ENCODE data around the gene PAWR. TPM values are rescaled to one million over a fixed set of nuclear protein-coding genes. Genes with fewer than 3 reads are reported as not detected.
"Not testable (repeated sequence)": the region's sequence is repeated elsewhere in the genome, so short reads cannot be mapped to it uniquely, and the experiment has no call there.

The PAWR gene
- total RNA-seq, 1 donor from 2014 or later = 27.7 TPM

DNA sequence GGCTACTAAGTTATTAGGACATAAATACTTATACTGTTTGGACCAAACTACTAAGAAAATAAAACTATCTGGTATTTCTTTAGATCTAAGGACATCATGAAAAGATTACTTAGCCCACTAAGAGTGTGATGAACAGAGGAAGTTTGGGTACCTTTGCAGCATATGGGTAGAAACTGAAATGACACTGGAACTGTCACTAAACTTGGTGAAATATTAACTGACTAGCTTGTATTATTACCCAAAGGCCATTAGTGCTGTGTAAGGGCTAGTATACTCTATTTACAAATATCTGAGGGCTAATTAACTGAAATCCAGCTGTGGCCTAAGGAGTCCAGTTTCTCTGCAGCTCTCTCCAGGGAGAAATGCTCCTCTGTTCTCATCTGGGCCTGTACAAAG is 45.5 kb downstream of the PAWR start:
- no peak for DNase-seq

DNA sequence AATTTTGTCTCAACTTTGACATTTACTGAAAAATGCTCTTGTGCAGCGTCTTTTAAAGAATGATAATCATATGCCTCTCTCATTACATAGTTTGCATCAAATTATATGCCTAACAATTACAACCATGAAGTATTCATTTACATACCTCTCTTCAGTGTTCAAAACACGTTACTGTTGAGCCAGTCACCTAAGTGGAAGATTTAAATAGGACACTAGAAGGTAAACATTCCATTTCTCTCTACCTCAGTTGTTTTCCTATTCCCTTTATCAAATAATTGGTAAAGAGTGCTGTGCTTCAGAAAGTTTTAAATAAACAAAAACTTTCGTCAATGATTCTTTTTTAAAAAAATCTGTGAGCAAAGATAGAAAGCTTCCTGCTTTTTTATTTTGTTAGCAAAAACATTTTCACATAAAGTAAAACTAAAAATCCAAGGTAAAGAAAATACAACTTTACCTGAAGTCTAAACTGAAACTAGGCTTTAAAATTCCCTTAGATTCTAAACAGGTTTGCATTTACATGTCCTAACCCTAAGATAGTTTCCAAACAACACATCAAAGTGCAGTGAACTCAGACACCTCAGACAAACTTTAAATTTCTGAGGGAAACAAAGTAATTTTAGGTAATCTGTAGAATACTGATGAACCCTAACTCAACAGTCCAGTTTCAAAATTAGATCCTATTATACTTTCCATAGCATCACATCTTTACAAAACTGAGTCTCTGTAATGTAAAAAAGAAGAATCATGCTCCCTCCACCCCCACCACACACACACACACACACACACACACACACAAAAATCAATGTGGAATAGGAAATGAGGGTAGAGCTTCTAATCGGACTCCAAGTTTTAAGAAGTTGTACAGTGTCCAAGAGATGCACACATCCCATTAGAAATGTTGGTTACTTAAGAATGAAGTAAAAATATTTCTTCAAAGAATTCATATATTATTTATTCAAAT is 46.2 kb downstream of the PAWR start:
- DNase-seq = no peak

DNA sequence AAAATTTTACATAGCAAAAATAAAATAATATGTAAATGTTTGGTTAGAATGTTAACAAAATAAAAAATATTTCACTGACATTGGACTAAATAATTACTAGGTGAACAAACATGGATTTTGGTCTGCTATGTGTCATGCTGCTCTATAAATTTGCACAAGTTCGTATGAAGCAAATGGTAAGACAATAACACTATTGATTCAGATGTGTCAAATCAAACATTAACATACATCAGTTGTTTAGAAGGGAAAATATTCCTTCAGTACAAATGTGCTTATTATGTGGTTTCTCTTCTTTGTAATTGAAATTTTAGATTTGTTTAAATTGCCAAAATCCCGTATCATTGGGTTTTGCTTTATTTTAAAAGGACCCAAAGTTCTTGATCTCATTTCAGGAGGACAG is 46.9 kb downstream of the PAWR start:
- DNase-seq = no peak

DNA sequence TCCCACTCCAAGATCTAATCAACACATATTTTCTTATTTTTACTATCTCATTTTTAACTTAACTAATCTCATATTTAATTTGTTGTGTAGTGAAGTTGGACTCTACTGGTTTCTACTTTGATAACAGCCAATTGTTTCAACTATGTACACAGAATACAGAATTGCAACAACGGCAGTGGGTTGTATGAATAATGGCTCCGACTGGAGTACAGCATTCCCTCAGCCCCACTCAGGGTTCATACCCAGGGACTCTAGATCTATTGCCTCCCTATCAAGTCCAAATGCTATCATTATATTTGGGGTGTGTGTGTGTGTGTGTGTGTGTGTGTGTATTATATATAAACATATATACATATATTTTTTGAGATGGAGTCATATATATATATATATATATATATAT is 52.3 kb downstream of the PAWR start:
- no peak for DNase-seq

DNA sequence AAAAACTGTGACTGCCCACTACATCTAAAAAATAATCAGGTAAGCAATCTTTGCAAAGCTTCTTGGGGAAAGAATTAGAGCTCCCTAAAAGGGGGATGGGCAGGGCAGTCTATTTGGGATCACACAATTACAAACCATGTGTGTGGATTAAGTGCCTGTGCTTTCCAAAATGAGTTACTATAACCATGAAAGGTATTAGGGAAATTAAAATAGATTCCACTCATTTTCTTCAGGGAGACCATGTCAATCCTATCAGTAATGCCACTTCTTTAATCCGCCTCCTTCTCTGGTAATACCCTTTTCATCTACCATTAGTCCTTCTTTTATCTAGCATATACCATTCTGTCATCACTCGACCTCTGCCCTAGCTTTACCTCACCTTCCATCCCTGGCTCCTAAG is 53.7 kb downstream of the PAWR start:
- DNase-seq = no peak

DNA sequence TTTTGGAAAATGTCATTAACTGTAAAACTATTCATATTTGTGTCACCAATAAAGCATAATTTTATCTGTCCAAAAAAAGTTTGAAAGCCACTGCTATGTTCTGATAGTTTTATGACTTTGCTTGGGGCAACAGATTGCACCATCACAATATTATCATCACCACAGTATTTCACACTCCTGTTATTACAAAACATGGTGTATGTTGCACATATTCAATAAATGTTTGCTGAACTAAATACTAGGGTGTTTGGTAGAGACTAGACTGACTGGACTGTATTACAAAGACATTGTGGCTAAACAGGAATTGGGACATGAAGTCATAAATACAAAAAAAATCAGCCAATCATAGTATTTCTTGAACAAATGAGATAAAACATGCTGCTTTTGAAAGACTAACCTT is 55.1 kb downstream of the PAWR start:
- no peak for DNase-seq

DNA sequence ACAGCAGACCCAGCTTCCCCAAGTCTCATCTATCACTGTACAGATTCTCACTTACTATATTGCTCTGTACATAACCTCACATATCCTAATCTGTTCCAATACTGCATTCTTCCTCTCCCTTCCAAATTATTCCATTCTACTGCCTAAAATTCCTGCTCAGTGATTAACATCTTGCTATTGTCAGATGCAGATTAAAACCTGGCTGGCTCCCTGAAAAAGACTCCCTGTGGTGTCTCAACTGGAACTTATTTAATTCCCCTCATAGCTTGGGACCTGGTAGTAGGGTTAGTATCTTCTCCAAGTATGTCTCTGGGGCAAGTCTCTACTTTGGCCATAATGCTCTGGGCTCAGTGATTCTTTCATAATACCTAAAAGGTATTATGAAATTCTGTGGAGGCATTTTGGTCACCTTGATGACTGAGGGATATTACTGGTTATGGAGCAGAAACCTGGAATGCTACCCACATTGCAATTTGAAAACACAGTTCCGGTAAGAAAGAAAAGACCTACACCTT is 55.8 kb downstream of the PAWR start:
- DNase-seq = no peak

DNA sequence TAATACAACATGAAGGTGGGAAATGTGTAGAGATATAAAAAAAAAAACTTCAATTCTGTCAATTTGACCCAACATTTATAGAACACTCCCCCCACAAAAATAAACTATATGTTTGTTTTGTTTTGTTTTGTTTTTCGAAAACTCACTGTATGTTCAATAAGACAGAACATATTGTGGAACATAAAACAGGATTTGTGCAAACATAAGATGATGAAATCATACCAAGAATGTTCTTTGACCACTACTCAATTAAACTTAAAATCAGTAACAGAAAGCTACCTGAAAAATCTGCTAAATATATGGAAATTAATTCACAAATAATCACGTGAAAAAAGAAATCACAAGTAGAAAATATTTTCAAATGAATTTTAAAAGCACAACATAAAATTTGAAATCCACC is 61.2 kb downstream of the PAWR start:
- no peak for DNase-seq

DNA sequence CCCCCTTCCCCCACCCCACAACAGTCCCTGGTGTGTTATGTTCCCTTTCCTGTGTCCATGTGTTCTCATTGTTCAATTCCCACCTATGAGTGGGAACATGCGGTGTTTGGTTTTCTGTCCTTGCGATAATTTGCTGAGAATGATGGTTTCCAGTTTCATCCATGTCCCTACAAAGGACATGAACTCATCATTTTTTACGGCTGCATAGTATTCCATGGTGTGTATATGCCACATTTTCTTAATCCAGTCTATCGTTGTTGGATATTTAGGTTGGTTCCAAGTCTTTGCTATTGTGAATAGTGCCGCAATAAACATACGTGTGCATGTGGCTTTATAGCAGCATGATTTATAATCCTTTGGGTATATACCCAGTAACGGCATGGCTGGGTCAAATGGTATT is 64.0 kb downstream of the PAWR start:
- not testable (repeated sequence) for DNase-seq

DNA sequence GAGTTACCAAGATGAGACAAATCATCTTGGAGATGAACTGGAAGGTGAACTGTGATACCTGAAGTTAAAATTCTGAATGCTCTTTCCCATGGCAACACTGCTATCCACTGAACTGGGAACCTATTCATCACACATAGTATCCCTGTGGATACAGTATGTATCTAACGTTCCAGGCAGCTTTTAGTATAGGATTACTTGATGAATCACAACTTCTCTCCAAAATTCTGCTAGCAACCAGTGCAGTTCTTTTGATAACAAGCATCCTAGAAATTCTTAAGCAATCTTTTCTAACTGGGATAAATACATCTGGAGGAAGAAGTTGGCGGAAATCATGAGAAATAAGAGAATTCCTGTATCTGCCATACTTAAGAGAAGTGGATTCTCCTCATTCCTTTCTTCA is 66.4 kb downstream of the PAWR start:
- no peak for DNase-seq

DNA sequence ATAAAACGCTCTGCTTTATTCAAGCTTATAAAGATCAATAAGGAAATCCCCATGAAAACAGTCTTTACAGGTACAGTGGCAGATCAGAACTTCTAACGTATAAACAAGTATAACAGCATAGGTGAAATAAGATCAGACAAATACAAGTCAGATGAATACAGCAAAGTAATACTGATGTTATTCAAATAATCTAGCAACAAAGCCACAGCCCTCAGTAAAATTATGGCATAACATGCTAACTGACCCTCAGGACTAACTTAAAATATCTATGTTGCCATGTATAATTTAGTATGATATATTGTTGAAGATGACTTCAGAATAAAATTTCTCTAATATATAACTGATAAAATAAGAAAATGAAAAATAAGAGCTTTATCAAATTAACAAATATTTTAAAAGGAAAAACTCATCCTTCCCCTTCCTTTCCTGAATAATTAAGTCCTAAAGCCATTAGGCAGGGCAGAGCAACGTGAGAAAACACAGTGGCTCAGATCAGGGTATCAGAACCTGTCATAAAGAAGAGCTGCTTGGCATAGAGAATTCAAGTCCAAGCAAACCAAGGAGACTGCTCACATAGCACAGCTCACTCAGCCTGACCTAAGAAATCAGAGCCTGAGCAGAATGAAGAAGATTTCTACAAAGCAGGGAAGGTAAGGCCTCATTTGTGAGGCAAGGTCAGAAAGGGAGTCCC is 70.7 kb downstream of the PAWR start:
- no peak for DNase-seq

DNA sequence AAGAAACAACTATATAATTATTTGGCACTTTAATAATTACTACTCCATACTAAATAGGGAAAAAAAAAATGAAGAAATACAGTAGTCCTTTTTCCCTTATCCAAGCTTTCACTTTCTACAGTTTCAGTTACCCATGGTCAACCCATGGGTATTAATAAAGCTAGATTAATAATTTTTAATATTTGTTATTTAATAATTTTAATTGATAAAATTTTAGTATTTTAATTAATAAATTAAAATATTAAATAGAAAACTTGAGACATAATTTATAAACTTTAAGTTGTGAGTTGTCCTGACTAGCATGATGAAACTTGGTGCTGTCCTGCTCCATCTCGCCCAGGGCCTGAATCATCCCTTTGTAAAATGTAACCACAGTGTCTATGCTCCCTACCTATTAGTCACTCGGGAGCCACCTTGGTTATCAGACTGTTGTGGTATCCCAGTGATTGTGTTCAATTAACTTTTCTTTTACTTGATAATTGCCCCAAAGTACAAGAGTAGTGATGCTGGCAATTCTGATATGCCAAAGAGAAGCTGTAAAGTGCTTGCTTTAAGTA is 71.8 kb downstream of the PAWR start:
- no peak for DNase-seq

DNA sequence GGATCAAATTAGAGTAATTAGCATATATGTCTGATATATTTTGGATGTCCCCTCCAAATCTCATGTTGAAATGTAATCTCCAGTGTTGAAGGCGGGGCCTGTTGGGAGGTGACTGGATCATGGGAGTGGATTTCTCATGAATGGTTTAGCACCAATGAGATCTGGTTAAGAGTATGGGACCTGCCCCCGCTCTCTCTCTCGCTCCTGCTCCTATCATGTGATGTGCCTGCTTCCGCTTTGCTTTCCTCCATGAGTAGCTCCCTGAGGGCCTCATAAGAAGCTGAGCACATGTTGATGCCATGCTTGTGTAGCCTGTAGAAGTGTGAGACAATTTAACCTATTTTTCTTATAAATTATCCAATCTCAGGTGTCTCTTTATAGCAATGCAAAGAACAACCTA is 73.1 kb downstream of the PAWR start:
- no peak for DNase-seq

DNA sequence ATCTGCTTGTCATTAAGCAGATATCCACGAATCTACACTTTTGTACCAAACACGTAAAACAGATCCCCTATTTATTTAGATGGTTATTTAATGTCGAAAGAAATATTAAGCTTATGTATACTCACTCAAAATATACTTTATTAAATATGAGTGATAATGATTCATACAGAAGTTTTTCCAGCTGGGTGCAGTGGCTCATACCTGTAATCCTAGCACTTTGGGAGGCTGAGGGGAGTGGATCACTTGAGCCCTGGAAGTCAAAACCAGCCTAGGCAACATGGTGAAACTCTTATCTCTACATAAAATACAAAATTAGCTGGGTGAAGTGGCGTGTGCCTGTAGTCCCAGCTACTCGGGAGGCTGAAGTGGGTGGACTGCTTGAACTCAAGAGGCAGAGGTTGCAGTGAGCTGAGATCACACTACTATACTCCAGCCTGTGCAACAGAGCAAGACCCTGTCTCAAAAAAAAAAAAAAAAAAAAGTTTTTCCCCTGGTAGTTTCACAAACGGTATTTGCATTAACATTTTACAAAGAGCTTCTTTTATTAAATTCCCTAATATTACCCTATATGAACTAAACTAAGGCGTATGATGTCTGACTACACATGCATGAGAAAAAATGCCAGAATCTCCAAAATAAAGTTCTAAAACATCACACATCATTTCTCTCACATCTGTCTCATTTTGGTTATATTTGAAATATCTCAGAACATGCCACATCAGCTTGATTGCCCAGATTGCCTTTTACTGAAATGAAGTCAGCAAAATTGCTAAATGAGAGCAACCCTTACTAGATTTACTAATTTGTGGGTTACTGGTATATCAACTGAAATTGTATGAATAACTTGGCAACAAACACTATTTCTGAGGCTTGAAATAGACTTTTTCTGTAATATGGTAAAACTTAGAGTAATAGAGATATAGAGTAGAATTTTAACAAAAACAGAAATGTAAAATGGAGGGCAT is 74.9 kb downstream of the PAWR start:
- no peak for DNase-seq

DNA sequence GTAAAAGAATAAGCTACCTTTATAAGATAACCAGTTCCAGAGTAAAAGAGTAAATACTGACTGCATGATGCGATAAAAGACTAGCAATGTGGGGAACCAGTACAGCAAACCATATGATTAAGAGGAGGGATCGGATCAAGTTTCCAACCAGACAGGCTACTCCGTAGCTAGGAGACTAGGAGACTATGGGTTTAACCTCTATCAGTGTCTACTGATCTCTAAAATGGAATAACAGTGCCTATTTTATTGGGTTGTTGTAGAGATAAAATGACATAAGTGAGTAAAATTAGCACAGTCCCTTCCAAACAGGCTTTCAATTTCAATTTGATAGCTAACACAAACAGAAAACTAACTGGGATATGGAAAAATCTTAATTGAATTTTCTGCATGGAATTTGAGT is 76.0 kb downstream of the PAWR start:
- DNase-seq = no peak

DNA sequence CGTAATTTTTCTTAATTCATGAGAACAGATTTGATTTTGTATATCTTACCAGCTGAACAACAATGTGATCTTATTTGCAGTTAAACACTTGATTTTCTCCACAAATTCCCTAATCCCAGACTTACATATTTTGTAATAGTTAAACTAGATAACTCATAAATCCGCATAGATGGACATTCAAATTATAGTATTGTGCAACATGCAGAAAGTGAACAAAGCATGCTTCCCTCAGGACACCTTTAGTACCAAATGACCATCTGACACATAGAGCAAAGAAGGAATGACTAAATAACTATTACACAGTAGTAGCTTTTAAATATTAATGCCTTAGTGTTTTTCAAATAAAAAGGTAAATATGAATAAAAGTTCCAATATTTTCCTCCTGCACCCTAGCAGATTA is 88.9 kb downstream of the PAWR start:
- DNase-seq = no peak

DNA sequence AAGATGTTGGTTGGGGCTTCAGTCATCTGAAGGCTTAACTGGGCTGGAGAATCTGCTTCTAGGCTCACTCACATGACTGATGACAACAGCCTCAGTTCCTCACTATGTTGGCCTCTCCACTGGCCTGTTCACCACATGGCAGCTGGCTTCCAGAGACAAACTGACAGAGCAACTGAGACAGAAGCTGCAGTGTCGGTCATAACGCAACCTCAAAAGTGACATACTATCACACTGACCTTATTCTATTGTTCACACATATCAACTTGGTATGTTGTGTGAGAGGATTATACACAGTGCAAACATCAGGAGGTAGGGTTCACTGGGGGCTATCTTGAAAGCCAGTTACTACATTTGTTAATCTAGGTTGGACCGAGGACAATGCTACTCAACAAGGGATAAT is 92.9 kb downstream of the PAWR start:
- no peak for DNase-seq

DNA sequence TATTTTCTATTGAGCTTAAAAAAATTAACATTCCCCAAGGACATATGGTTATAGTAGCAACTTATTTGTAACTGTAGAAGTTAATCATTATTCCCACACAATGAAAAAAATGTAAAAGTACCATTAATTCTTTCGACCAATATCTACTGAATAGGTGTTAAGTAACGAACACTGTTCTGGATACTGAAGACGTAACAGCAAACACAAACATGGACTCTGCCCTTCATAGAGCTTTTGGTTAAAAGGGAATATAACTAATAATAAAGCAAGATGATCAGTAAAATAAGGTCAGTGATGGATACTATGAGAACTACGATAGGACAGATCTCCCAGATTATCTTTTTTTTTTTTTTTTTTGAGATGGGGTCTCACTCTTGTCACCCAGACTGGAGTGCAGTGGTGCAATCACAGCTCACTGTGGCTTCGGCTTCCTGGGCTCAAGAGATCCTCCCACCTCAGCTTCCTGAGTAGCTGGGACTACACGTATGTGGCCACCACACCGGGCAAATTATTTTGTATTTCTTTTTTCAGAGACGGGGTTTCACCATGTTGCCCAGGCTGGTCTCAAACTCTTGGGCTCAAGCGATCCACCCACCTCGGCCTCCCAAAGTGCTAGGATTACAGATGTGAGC is 93.9 kb downstream of the PAWR start:
- no peak for DNase-seq

DNA sequence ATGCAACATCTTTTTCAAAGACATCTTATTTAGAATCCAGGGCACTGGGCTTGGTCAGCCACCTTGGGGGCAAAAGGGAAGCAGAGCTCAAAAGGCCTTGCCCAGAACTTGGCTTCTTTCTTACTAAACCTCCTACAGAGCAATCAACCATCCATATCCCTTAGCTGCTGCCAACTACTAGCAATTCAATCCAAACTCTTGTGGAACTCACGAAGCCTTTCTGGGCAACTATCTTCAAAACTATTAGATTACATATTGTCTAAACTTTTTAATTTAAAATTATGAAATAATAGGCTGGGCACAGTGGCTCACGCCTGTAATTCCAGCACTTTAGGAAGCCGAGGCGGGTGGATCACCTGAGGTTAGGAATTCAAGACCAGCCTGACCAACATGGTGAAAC is 95.5 kb downstream of the PAWR start:
- DNase-seq = no peak

DNA sequence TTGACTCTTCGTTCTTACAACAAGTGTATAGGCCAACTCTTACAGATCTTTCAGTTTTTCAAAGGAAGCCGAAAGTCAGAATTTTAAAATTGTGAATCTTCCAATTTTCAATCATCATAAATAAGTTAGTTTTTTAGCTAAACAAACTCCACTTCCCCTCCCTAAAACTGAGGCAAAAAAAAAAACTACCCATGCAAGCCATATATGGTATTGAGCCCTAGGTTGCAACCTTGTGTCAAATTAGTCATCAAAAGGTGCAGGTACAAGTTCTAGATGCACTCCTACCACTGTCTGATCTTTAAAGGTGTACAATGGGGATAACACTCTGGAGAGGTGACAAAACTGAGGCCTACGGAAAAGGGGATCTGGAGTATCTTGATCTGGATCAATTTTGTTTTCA is 97.9 kb downstream of the PAWR start:
- no peak for DNase-seq

DNA sequence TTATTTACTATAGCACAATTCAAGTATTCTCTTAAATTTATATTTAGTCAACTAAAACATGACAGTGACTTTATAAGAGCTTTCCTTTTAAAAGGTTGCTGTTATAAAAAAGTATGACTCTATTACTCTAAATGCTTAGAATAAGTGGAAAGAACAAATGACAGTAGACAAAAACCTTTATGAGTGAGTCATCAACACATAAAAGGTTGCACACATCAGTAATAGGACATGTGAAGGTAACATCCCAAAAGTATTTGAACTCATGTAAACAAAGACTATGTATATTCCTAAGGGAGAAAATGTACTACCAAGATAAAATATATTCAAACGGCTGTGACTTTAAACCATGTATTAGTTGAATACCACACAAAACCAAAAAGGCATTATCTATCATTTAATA is 98.8 kb downstream of the PAWR start:
- DNase-seq = no peak

DNA sequence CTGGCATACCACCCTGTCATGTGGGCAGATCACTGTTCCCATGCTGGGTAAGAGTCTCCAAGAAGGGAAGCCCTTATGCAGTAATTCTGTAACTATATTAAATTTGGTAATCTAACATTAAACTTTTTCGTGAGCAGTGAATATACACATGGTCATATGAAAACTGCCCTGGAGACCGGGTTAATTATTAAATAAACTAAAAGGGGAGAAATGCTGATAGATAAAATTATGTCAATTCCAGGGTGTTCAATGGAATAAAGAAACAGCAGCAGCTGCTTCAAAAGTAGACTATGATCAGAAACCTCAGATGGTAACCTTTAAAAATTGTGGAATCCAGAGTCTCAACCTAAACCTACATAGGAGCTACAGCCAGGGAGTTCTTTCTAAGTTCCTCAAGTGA is 100.0 kb downstream of the PAWR start:
- DNase-seq = no peak
